Lung (tissue), 12 donors: ENCODE data around the gene ATP1B1. TPM values are rescaled to one million over a fixed set of nuclear protein-coding genes. Genes with fewer than 3 reads are reported as not detected.

Experiments used
- ATAC-seq: fragments of 200-7000 bp; cut with Tn5 transposase; one replicate; pipeline ENCODE4 v1.9.1; 2020; ENCODE audit warnings: moderate number of reproducible peaks; ENCODE audit not compliant: insufficient read depth, low FRiP score
- DNase-seq, 3 donors: peaks; one replicate each; pipeline ENCODE4 v3.0.0-alpha.2; 2013 to 2017
- H3K27ac ChIP-seq, 2 donors: one replicate each; pipeline ENCODE4 v1.5.1; 2013; ENCODE audit warnings: mild to moderate bottlenecking in 2 of 2, moderate library complexity in 2 of 2, control low read depth in 1 of 2, inconsistent platforms in 1 of 2, low read depth in 1 of 2, low read length in 1 of 2
- H3K27me3 ChIP-seq, 3 donors: one replicate each; pipeline ENCODE4 v1.5.1; 2013; ENCODE audit warnings: low read length in 2 of 3; ENCODE audit not compliant: control insufficient read depth in 3 of 3, insufficient read depth in 3 of 3
- H3K36me3 ChIP-seq, 4 donors: one replicate each; pipeline ENCODE4 v1.5.1; 2013; ENCODE audit warnings: low read length in 4 of 4, mild to moderate bottlenecking in 1 of 4, moderate library complexity in 1 of 4; ENCODE audit not compliant: control insufficient read depth in 4 of 4, insufficient read depth in 4 of 4
- H3K4me1 ChIP-seq, 5 donors: one replicate each; pipeline ENCODE4 v1.5.1; 2013; ENCODE audit warnings: low read length in 5 of 5, mild to moderate bottlenecking in 2 of 5, moderate library complexity in 1 of 5; ENCODE audit not compliant: control insufficient read depth in 5 of 5, insufficient read depth in 5 of 5
- H3K4me3 ChIP-seq: one replicate; pipeline ENCODE4 v1.5.1; 2013; ENCODE audit warnings: mild to moderate bottlenecking, control low read depth, moderate library complexity
- H3K9ac ChIP-seq, 2 donors: one replicate each; pipeline ENCODE4 v1.5.1; 2013; ENCODE audit warnings: low read length in 2 of 2, control low read depth in 1 of 2; ENCODE audit not compliant: insufficient read depth in 1 of 2
- H3K9me3 ChIP-seq, 4 donors: one replicate each; pipeline ENCODE4 v1.5.1; 2013; ENCODE audit warnings: low read length in 3 of 4, mild to moderate bottlenecking in 1 of 4, moderate library complexity in 1 of 4; ENCODE audit not compliant: control insufficient read depth in 4 of 4, insufficient read depth in 3 of 4
- CTCF ChIP-seq: IDR thresholded peaks from 2 replicates; pipeline ENCODE4 v1.5.1; 2012; ENCODE audit warnings: mild to moderate bottlenecking; ENCODE audit errors: control extremely low read depth, extremely low read depth
- WGBS, 2 donors: extraction: QIAGEN DNeasy Blood & Tissue Kit; methylation state at CpG; one replicate each; pipeline ENCODE4 v1.1.7; 2013; 5-methylcytosine and 5-hydroxymethylcytosine counted together
- polyA plus RNA-seq, 2 donors: library from polyadenylated mRNA; stranded (reverse); fragments of 200-250 nt; gene quantifications; one replicate each; pipeline ENCODE4 v1.2.1, GENCODE V29; 2013
- total RNA-seq, 2 donors: library from RNA; depleted of rRNA in 1 of 2; stranded (reverse); fragments of >200 nt in 1 of 2; gene quantifications; one replicate each; pipeline ENCODE4 v1.2.1, GENCODE V29; 2014 to 2021
- donor health status: control.
- donor health status: control.
- donor health status: Bipolar disorder and iron deficiency.
- donor health status: healthy.
- donor health status: DM: yes; HTN: yes; CAD: no.

The ATP1B1 gene
- total and polyA plus RNA-seq, 4 donors: 105 to 226 (median 167) TPM

- no peak overlapping the region for H3K9ac ChIP-seq
- 81 to 91% methylated on average over 2 of the region's 2 CpGs for WGBS, 2 donors
- ATAC-seq (no peak), DNase-seq (no peak)
- H3K4me1 ChIP-seq: no peaks in the 10 kb centered on the region
- H3K4me3 ChIP-seq: no peak overlapping the region
- no peaks in the 10 kb centered on the region for H3K9me3 ChIP-seq
- no peak overlapping the region for H3K27ac ChIP-seq
- no peak for TF ChIP-seq CTCF
- H3K27me3 ChIP-seq: no peaks in the 10 kb centered on the region
- H3K36me3 ChIP-seq: no peaks in the 10 kb centered on the region
Measured at GRCh38 chr1:169070547-169070946, 35.9 kb upstream of the ATP1B1 start.

GRCh38 chr1:169070958-169071357, 35.5 kb upstream of the ATP1B1 start:
- H3K27ac ChIP-seq: no peak overlapping the region
- WGBS, 2 donors: 90 to 91% methylated on average over 3 of the region's 3 CpGs
- DNase-seq: no peak
- TF ChIP-seq CTCF: no peak
- ATAC-seq: no peak
- H3K27me3 ChIP-seq: no peaks in the 10 kb centered on the region
- no peaks in the 10 kb centered on the region for H3K36me3 ChIP-seq
- no peaks in the 10 kb centered on the region for H3K4me1 ChIP-seq
- no peak overlapping the region for H3K9ac ChIP-seq
- no peak overlapping the region for H3K4me3 ChIP-seq
- H3K9me3 ChIP-seq: no peaks in the 10 kb centered on the region

- Histone ChIP-seq H3K36me3 (no peaks in the 10 kb centered on the region), H3K4me1 (no peaks in the 10 kb centered on the region), H3K27ac (no peak overlapping the region), H3K9ac (no peak overlapping the region), H3K9me3 (no peaks in the 10 kb centered on the region), H3K27me3 (no peaks in the 10 kb centered on the region), H3K4me3 (no peak overlapping the region)
- no peak for TF ChIP-seq CTCF
- 70 to 84% methylated on average over 6 of the region's 6 CpGs for WGBS, 2 donors
- ATAC-seq (no peak), DNase-seq (no peak)
Measured at GRCh38 chr1:169072945-169073725, 33.4 kb upstream of the ATP1B1 start.
